ENCODE measurements around the gene AFAP1L2.

- TF ChIP-seq POLR2A (IDR thresholded peaks at IDR 0.05; ENCODE audit: low read depth, low read length) (no peak), POLR2AphosphoS5 (IDR thresholded peaks at IDR 0.05; ENCODE audit: low read depth, low read length) (no peak)
Observed at GRCh38 chr10:114356751-114357514, 47.4 kb downstream of the AFAP1L2 start.
